Measurements from ENCODE around the gene CAMK4. TPM values are rescaled to one million over a fixed set of nuclear protein-coding genes. Genes with fewer than 3 reads are reported as not detected.

The CAMK4 gene
- total and polyA plus RNA-seq, 2 experiments from 2014 or later: 4.2 to 7.3 TPM

DNA sequence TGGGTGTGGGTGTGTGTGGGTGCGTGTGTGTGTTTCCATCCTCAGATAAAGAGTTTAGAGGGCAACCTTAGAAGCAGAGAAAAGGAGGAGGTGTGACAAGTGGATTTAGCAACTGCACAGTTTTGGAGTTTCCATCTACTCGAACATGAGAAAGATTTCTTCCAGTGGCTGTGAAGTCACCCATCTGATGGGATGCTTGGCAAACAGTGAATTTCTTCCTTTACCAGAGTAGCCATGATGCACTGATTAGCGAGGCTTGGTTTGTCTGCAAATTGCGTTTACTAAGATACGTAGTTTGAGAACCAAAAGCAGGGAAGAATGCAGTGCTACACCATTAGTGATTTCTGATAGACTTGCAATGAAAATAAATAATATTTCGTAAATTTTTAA, 288.9 kb downstream of the CAMK4 start (continued):
- TF ChIP-seq, protein P1, sequence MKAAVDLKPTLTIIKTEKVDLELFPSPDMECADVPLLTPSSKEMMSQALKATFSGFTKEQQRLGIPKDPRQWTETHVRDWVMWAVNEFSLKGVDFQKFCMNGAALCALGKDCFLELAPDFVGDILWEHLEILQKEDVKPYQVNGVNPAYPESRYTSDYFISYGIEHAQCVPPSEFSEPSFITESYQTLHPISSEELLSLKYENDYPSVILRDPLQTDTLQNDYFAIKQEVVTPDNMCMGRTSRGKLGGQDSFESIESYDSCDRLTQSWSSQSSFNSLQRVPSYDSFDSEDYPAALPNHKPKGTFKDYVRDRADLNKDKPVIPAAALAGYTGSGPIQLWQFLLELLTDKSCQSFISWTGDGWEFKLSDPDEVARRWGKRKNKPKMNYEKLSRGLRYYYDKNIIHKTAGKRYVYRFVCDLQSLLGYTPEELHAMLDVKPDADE (IDR thresholded peaks at IDR 0.05): no peak
- TF ChIP-seq NANOG (IDR thresholded peaks at IDR 0.05; ENCODE audit: borderline replicate concordance) (no peak), JUNB (IDR thresholded peaks at IDR 0.05; ENCODE audit: unreplicated experiment) (no peak), ZNF331 (CRISPR knock-in tag; IDR thresholded peaks at IDR 0.05; ENCODE audit: low read depth) (no peak), ZNF114 (CRISPR knock-in tag; IDR thresholded peaks at IDR 0.05) (no peak)
- TF ChIP-seq, protein P2, sequence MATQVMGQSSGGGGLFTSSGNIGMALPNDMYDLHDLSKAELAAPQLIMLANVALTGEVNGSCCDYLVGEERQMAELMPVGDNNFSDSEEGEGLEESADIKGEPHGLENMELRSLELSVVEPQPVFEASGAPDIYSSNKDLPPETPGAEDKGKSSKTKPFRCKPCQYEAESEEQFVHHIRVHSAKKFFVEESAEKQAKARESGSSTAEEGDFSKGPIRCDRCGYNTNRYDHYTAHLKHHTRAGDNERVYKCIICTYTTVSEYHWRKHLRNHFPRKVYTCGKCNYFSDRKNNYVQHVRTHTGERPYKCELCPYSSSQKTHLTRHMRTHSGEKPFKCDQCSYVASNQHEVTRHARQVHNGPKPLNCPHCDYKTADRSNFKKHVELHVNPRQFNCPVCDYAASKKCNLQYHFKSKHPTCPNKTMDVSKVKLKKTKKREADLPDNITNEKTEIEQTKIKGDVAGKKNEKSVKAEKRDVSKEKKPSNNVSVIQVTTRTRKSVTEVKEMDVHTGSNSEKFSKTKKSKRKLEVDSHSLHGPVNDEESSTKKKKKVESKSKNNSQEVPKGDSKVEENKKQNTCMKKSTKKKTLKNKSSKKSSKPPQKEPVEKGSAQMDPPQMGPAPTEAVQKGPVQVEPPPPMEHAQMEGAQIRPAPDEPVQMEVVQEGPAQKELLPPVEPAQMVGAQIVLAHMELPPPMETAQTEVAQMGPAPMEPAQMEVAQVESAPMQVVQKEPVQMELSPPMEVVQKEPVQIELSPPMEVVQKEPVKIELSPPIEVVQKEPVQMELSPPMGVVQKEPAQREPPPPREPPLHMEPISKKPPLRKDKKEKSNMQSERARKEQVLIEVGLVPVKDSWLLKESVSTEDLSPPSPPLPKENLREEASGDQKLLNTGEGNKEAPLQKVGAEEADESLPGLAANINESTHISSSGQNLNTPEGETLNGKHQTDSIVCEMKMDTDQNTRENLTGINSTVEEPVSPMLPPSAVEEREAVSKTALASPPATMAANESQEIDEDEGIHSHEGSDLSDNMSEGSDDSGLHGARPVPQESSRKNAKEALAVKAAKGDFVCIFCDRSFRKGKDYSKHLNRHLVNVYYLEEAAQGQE (IDR thresholded peaks at IDR 0.05; ENCODE audit: unreplicated experiment): no peak

DNA sequence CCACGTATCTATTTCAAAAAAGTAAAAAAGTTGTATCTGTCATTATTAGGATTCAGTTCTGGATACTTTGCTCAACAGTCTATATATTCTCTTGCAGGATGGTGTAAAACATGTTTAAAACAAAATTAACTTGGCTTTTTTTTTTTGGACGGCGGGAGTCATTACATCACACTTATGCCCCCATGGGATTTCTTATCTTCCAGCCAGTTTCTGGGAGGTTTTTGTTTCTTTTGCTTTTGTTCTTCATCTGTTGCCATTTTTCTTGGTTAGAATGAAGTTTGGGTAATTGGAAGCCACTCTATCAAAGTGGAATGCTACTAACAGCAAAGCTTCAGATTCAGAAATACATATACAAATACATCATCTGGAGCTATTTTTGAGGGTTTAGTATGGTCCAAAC, 289.9 kb downstream of the CAMK4 start:
- H3K27me3 Mint-ChIP-seq (ENCODE audit: insufficient read depth, low read depth, poor library complexity): peaks cover 5% of the 10 kb centered on the region
- Histone ChIP-seq H3K9me2 (ENCODE audit: insufficient read depth) (peaks cover 3% of the 10 kb centered on the region; the same call in 1 of the 2 replicates), H3K27ac (ENCODE audit: low read depth) (peak overlapping the region; percentile 90; the same call in 1 of the 2 replicates), H3F3A (replicated peaks; ENCODE audit: low read depth) (no peaks in the 10 kb centered on the region), H3K27me3 (ENCODE audit: insufficient read depth) (no peaks in the 10 kb centered on the region), H3K79me2 (replicated peaks; ENCODE audit: insufficient read depth) (peaks cover 29% of the 10 kb centered on the region), H3K36me3 (ENCODE audit: insufficient read depth) (no peaks in the 10 kb centered on the region), H4K20me1 (replicated peaks; ENCODE audit: insufficient read depth) (0 out of 2 replicates have a peak, but pooled peaks cover 5% of the 10 kb centered on the region), H2AFZ (peak overlapping the region; percentile 38; the same call in 1 of the 2 replicates), H3K4me3 (no peak overlapping the region), H3K4me2 (0 out of 2 replicates have a peak overlapping the region, but pooled peaks have one; percentile 36), H3K4me1 (ENCODE audit: insufficient read depth) (peaks cover 31% of the 10 kb centered on the region)
- no peaks in the 10 kb centered on the region for H3K9me3 Mint-ChIP-seq
- peaks cover 32% of the 10 kb centered on the region for H3K4me1 Mint-ChIP-seq
- ATAC-seq (no peak), DNase-seq (ENCODE audit: low spot score) (no peak)
- H3K4me3 Mint-ChIP-seq: 0 out of 3 replicates have a peak overlapping the region, but pooled peaks have one; percentile 1
- no peak overlapping the region for H3K27ac Mint-ChIP-seq
- no peaks in the 10 kb centered on the region for H3K36me3 Mint-ChIP-seq (ENCODE audit: low read depth)
- TF ChIP-seq, protein P3, sequence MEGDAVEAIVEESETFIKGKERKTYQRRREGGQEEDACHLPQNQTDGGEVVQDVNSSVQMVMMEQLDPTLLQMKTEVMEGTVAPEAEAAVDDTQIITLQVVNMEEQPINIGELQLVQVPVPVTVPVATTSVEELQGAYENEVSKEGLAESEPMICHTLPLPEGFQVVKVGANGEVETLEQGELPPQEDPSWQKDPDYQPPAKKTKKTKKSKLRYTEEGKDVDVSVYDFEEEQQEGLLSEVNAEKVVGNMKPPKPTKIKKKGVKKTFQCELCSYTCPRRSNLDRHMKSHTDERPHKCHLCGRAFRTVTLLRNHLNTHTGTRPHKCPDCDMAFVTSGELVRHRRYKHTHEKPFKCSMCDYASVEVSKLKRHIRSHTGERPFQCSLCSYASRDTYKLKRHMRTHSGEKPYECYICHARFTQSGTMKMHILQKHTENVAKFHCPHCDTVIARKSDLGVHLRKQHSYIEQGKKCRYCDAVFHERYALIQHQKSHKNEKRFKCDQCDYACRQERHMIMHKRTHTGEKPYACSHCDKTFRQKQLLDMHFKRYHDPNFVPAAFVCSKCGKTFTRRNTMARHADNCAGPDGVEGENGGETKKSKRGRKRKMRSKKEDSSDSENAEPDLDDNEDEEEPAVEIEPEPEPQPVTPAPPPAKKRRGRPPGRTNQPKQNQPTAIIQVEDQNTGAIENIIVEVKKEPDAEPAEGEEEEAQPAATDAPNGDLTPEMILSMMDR (conservative IDR thresholded peaks at IDR 0.05; ENCODE audit: low read depth in 2 of 2): no peak
- TF ChIP-seq, protein P4, sequence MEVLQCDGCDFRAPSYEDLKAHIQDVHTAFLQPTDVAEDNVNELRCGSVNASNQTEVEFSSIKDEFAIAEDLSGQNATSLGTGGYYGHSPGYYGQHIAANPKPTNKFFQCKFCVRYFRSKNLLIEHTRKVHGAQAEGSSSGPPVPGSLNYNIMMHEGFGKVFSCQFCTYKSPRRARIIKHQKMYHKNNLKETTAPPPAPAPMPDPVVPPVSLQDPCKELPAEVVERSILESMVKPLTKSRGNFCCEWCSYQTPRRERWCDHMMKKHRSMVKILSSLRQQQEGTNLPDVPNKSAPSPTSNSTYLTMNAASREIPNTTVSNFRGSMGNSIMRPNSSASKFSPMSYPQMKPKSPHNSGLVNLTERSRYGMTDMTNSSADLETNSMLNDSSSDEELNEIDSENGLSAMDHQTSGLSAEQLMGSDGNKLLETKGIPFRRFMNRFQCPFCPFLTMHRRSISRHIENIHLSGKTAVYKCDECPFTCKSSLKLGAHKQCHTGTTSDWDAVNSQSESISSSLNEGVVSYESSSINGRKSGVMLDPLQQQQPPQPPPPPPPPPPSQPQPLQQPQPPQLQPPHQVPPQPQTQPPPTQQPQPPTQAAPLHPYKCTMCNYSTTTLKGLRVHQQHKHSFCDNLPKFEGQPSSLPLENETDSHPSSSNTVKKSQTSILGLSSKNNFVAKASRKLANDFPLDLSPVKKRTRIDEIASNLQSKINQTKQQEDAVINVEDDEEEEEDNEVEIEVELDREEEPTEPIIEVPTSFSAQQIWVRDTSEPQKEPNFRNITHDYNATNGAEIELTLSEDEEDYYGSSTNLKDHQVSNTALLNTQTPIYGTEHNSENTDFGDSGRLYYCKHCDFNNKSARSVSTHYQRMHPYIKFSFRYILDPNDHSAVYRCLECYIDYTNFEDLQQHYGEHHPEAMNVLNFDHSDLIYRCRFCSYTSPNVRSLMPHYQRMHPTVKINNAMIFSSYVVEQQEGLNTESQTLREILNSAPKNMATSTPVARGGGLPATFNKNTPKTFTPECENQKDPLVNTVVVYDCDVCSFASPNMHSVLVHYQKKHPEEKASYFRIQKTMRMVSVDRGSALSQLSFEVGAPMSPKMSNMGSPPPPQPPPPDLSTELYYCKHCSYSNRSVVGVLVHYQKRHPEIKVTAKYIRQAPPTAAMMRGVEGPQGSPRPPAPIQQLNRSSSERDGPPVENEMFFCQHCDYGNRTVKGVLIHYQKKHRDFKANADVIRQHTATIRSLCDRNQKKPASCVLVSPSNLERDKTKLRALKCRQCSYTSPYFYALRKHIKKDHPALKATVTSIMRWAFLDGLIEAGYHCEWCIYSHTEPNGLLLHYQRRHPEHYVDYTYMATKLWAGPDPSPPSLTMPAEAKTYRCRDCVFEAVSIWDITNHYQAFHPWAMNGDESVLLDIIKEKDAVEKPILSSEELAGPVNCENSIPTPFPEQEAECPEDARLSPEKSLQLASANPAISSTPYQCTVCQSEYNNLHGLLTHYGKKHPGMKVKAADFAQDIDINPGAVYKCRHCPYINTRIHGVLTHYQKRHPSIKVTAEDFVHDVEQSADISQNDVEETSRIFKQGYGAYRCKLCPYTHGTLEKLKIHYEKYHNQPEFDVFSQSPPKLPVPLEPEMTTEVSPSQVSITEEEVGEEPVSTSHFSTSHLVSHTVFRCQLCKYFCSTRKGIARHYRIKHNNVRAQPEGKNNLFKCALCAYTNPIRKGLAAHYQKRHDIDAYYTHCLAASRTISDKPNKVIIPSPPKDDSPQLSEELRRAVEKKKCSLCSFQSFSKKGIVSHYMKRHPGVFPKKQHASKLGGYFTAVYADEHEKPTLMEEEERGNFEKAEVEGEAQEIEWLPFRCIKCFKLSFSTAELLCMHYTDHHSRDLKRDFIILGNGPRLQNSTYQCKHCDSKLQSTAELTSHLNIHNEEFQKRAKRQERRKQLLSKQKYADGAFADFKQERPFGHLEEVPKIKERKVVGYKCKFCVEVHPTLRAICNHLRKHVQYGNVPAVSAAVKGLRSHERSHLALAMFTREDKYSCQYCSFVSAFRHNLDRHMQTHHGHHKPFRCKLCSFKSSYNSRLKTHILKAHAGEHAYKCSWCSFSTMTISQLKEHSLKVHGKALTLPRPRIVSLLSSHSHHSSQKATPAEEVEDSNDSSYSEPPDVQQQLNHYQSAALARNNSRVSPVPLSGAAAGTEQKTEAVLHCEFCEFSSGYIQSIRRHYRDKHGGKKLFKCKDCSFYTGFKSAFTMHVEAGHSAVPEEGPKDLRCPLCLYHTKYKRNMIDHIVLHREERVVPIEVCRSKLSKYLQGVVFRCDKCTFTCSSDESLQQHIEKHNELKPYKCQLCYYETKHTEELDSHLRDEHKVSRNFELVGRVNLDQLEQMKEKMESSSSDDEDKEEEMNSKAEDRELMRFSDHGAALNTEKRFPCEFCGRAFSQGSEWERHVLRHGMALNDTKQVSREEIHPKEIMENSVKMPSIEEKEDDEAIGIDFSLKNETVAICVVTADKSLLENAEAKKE (CRISPR knock-in tag; IDR thresholded peaks at IDR 0.05): no peak
- TF ChIP-seq STAT1 (IDR thresholded peaks at IDR 0.05; ENCODE audit: unreplicated experiment) (no peak), EZH2phosphoT487 (IDR thresholded peaks at IDR 0.05; ENCODE audit: unreplicated experiment) (no peak), EZH2 (IDR thresholded peaks at IDR 0.05; ENCODE audit: low read depth, unreplicated experiment) (no peak), ZNF114 (CRISPR knock-in tag; IDR thresholded peaks at IDR 0.05) (no peak)
